ENCODE data around the gene UNC13A. TPM values are rescaled to one million over a fixed set of nuclear protein-coding genes. Genes with fewer than 3 reads are reported as not detected.

Gene UNC13A
- total and polyA plus RNA-seq, 2 of the 8 experiments (the other 6 are each of a cell fraction or from before 2014, with no cell fraction given), result 13.1 to 47.6 TPM

- H3K79me2 ChIP-seq (ENCODE audit: control insufficient read depth in 1 of 2, insufficient read depth in 2 of 2, low read length in 2 of 2), result peaks cover 17 to 32% of the 10 kb centered on the region in 2 experiments
- WGBS, 2 experiments (ENCODE audit: extremely low coverage in 1 of 2, insufficient coverage in 1 of 2, insufficient read length in 1 of 2, insufficient replicate concordance in 2 of 2, low coverage in 1 of 2, low lambda C conversion rate in 2 of 2, missing lambda C conversion rate in 1 of 2), result 8% methylated on average over 28 of the region's 53 CpGs; no CpG with 5 or more reads in 1 of the 2 experiments
- TF ChIP-seq BRCA1 (IDR thresholded peaks at IDR 0.05; ENCODE audit: low read depth, low read length) (no peak), RFX5 (IDR thresholded peaks at IDR 0.05; ENCODE audit: borderline replicate concordance, low read depth, low read length) (no peak), RNF2 (IDR thresholded peaks at IDR 0.05; ENCODE audit: borderline replicate concordance, low read depth, low read length, missing control alignments, poor library complexity, severe bottlenecking) (no peak), CHD2 (IDR thresholded peaks at IDR 0.05; ENCODE audit: low read length) (no peak)
- TF ChIP-seq, protein P1, sequence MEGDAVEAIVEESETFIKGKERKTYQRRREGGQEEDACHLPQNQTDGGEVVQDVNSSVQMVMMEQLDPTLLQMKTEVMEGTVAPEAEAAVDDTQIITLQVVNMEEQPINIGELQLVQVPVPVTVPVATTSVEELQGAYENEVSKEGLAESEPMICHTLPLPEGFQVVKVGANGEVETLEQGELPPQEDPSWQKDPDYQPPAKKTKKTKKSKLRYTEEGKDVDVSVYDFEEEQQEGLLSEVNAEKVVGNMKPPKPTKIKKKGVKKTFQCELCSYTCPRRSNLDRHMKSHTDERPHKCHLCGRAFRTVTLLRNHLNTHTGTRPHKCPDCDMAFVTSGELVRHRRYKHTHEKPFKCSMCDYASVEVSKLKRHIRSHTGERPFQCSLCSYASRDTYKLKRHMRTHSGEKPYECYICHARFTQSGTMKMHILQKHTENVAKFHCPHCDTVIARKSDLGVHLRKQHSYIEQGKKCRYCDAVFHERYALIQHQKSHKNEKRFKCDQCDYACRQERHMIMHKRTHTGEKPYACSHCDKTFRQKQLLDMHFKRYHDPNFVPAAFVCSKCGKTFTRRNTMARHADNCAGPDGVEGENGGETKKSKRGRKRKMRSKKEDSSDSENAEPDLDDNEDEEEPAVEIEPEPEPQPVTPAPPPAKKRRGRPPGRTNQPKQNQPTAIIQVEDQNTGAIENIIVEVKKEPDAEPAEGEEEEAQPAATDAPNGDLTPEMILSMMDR (IDR thresholded peaks at IDR 0.05; ENCODE audit: control extremely low read depth in 1 of 3, insufficient read depth in 1 of 3, low read depth in 1 of 3, low read length in 3 of 3), result no peak
- TF ChIP-seq, protein P2, sequence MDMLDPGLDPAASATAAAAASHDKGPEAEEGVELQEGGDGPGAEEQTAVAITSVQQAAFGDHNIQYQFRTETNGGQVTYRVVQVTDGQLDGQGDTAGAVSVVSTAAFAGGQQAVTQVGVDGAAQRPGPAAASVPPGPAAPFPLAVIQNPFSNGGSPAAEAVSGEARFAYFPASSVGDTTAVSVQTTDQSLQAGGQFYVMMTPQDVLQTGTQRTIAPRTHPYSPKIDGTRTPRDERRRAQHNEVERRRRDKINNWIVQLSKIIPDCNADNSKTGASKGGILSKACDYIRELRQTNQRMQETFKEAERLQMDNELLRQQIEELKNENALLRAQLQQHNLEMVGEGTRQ (IDR thresholded peaks at IDR 0.05; ENCODE audit: low read length), result peak; percentile 17; the same call in 1 of the 2 replicates
Measured at GRCh38 chr19:17718947-17719711, 31.0 kb upstream of the UNC13A start, which contains the start of gene MAP1S. Gene MAP1S (plus strand): TSS chr19:17719480. CDS start chr19:17719503, 23 bp downstream.

More at GRCh38 chr19:17718947-17719711, 31.0 kb upstream of the UNC13A start, which contains the start of gene MAP1S:
- no peak within 1 kb of the TSS for H3K23ac ChIP-seq (ENCODE audit: insufficient read length)
- no peak for FAIRE-seq
- H3K79me1 ChIP-seq (ENCODE audit: low read depth, low read length), result peaks cover 9% of the 10 kb centered on the region; the same call in 1 of the 2 replicates
- H4K20me1 ChIP-seq (replicated peaks in 1 of 2; ENCODE audit: control insufficient read depth in 1 of 2, insufficient read depth in 2 of 2, low read length in 2 of 2), result peaks cover 11 to 21% of the 10 kb centered on the region in 2 experiments
- H3K36me3 ChIP-seq (ENCODE audit: control insufficient read depth in 2 of 4, insufficient read depth in 4 of 4, low read length in 3 of 4), result peaks cover 0 to 6% (median 3%) of the 10 kb centered on the region in 4 experiments; a peak in 6 of 8 replicates
- peak within 1 kb of the TSS; percentile 94 for H4K8ac ChIP-seq (ENCODE audit: extremely low read depth, insufficient read depth, low read length)
- H2BK20ac ChIP-seq (ENCODE audit: low read length), result no peak within 1 kb of the TSS
- no peak within 1 kb of the TSS for H3K56ac ChIP-seq (replicated peaks; ENCODE audit: insufficient read length, low read depth, low read length)
- peak within 1 kb of the TSS; percentile 52; the same call in 1 of the 2 replicates for H2BK5ac ChIP-seq (ENCODE audit: low read depth, low read length)
- H3K27me3 ChIP-seq (replicated peaks in 1 of 4; ENCODE audit: control insufficient read depth in 3 of 4, extremely low read depth in 1 of 4, insufficient read depth in 3 of 4, low read length in 3 of 4), result no peaks in the 10 kb centered on the region
- DNase-seq (ENCODE audit: low read depth in 1 of 2, low spot score in 2 of 2), result peak; percentile 50 to 91
- peak within 1 kb of the TSS; percentile 37; the same call in 1 of the 2 replicates for H2AFZ ChIP-seq (ENCODE audit: low read length)
- peaks cover 4 to 13% (median 6%) of the 10 kb centered on the region in 4 experiments for H3K4me1 ChIP-seq (replicated peaks in 1 of 4; ENCODE audit: control insufficient read depth in 3 of 4, insufficient read depth in 4 of 4, low read length in 3 of 4)
- H3K4me3 ChIP-seq (ENCODE audit: extremely low read depth in 1 of 4, insufficient read depth in 2 of 4, low read depth in 3 of 4, low read length in 4 of 4), result peak within 1 kb of the TSS; percentile 75 to 100 (median 83)
- H3K18ac ChIP-seq (ENCODE audit: extremely low read depth, low read length), result no peak within 1 kb of the TSS; the same call in 1 of the 2 replicates
- 0 out of 2 replicates have a peak within 1 kb of the TSS, but pooled peaks have one; percentile 31 for H2BK12ac ChIP-seq (ENCODE audit: low read depth, low read length)
- H3K9ac ChIP-seq (replicated peaks in 1 of 4; ENCODE audit: extremely low read depth in 1 of 4, low read depth in 3 of 4, low read length in 3 of 4), result peak within 1 kb of the TSS; percentile 56 to 84 (median 64)
- peak within 1 kb of the TSS; percentile 5 for H4K91ac ChIP-seq (replicated peaks; ENCODE audit: insufficient read length, low read length)
- peaks cover 9% of the 10 kb centered on the region; the same call in 1 of the 2 replicates for H3K23me2 ChIP-seq (ENCODE audit: low read depth, low read length)
- H3K9me3 ChIP-seq (ENCODE audit: insufficient read depth in 2 of 2, low read depth in 1 of 2, low read length in 1 of 2), result no peaks in the 10 kb centered on the region
- H3K4me2 ChIP-seq (ENCODE audit: insufficient read depth in 1 of 2, low read depth in 2 of 2, low read length in 2 of 2), result peak within 1 kb of the TSS; percentile 89 to 99
- ChIA-PET CTCF (ENCODE audit: partially characterized antibody) (interaction anchor here (0.8 to 3.6 kb wide), 7 partner anchors 15 to 235 kb away, joined by 3 to 21 read pairs (median 3); no protein-coding TSS in a partner anchor), POLR2A (ENCODE audit: partially characterized antibody) (interaction anchor here (0.7 to 3.8 kb wide), 15 partner anchors 9 to 140 kb away, joined by 3 to 13 read pairs (median 3); no protein-coding TSS in a partner anchor)
- H2BK120ac ChIP-seq (replicated peaks; ENCODE audit: low read depth, low read length), result peak within 1 kb of the TSS; percentile 26
- H3K4ac ChIP-seq (replicated peaks; ENCODE audit: insufficient read length, low read depth, low read length), result no peak within 1 kb of the TSS
- H2BK15ac ChIP-seq (ENCODE audit: low read length), result peak within 1 kb of the TSS; percentile 93
- H3K27ac ChIP-seq (ENCODE audit: low read depth, low read length), result no peak within 1 kb of the TSS; the same call in 1 of the 2 replicates
- H4K5ac ChIP-seq (ENCODE audit: insufficient read length, low read depth, low read length), result peak within 1 kb of the TSS; percentile 46
- no peak within 1 kb of the TSS; the same call in 1 of the 2 replicates for H2AK5ac ChIP-seq (ENCODE audit: low read depth, low read length)
- H3K14ac ChIP-seq (ENCODE audit: insufficient read length), result no peak within 1 kb of the TSS
